HG03469 (cell line): Measurements from ENCODE around the gene KCMF1.

Experiments
- ATAC-seq: cut with Tn5 transposase; IDR thresholded peaks from one replicate; pipeline ENCODE4 v1.9.1; 2021; ENCODE audit warnings: mild to moderate bottlenecking, moderate library complexity, moderate number of reproducible peaks; ENCODE audit not compliant: unreplicated experiment

The KCMF1 gene

DNA sequence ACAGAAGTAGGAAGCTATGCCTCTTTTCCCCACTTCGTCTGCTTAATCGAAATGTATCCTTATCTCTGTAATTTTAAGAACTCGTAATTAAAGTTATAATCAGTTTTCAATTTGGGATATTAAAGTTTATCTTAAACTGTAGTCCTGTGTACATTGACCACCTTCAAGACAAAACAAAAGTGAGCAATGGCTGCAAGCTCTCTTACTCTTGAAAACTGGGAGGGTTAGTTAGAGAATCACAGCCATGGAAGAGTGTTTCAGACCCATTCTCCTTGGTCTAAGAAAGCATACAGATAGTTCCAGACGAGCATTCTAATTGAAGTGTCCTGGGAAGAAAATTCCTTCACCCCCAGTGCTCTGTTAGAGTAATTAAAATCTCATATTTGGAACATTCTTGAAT is 2.0 kb downstream of the KCMF1 start:
- no peak for ATAC-seq

DNA sequence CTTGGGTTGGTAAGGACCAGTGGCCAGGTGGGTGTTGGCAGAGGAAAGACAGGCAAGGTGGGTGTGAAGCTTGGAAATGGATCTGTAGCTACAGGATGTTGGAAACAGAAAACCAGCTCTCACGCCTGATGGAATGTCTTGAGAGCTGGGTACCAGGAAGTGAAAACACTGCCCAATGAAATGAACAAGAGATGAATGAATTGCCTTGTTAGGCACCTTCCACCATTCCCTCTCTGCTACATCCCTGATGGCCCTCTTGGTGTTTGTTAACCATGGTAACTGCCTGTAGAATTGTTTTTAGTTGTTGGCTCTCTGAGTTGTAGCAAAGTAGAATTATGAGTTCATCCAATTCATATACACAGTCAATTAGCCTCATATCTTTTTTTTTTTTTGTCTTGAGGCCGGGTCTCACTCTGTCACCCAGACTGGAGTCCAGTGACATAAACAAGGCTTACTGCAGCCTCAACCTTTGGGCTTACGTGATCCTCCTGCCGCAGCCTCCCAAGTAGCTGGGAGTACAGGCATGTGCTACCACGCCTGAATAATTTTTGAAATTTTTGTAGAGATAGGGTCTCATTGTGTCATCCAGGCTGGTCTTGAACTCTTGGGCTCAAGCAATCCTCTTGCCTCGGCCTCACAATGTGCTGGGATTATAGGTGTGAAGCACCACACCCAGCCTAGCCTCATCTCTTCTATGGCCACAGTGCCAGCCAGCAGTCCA is 9.5 kb downstream of the KCMF1 start:
- ATAC-seq, result no peak

DNA sequence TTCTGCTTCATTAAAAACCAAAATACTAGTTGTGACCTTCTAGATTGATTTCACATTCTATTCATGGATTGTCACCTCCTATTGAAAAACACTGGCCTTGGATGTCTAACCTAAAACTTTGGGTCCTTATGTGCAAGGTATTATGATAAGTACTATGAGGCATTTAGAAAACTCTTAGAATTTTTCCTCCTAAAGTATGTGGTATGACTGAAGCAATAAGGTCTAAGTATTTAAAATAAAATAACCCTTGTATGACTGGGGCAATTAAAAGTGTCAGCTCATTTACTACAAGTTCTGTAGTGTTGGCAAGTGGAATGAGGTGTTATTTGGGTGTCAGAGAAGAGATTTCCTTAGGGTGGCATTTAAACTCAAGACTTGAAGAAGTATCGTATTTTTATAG is 15.1 kb downstream of the KCMF1 start:
- no peak for ATAC-seq

DNA sequence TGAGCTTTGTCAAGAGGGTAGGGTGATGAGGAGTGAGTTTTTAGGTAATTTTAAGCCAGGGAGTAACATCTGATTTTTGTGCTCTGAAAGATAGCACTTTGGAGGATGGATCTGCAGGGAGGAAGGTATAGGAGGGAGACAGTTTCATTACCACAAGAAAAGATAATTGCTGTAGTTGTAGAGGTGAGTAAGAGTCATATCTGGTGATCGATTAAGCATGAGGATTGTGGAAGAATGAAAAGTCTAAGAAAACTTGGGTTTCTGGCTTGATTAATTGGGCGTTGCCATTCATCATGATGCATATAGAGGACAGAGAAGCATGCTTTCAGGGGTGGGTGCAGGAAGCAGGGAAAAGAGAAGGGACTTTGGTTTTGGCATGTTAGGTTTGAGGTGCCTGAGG is 18.5 kb downstream of the KCMF1 start:
- no peak for ATAC-seq

DNA sequence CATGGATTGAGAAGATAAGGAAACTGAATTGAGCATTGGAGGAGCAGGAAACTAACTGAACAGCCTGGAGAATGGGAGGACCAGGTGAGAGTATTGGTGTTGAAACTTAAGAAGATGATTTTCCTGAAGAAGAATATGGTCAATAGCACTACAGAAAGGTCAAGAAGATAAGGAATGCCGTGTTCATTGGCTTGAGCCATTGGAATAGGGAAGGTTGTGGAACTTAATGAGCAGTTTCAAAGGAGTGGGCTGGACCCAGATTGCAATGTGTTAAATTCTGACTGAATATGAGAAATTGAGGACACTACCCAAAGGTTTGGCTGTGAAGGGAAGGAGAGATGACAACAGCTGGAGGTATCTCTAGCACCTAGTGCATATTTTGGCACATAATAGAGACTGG is 19.0 kb downstream of the KCMF1 start:
- ATAC-seq, result no peak

DNA sequence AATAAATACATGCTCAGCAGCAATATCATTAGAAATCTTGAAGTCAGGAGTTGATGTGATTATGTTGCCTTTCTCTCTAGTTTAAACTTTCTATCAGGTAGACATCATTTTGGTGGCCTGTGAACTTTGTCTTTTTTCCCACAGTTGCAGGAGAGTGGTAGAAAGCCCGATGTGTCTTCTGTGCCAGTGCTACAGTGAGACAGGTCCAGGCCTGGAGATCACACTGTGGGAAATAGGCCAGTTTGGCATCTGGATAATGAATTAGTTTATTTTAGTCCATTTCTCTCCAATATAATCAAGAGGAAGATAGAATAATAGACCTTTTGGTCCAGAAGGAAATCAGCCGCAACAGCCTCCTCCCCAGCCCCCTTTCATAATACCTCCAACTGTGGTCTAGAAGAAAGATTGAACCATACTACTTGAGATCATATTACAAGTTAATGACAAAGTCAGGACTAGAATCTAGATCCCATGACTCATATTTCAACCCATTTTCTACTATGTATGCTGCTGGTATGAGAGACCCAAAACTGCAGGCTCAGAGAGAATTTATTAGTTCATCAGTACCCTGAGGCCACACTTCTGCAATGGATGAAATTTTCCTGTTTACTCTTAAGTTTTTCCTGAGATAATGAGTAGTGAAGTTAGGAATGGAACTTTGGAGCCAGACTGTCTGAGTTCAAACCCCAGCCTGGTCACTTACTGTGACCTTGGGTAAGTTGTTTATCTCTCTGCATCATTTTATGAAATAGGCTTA is 20.6 kb downstream of the KCMF1 start:
- ATAC-seq, result no peak

DNA sequence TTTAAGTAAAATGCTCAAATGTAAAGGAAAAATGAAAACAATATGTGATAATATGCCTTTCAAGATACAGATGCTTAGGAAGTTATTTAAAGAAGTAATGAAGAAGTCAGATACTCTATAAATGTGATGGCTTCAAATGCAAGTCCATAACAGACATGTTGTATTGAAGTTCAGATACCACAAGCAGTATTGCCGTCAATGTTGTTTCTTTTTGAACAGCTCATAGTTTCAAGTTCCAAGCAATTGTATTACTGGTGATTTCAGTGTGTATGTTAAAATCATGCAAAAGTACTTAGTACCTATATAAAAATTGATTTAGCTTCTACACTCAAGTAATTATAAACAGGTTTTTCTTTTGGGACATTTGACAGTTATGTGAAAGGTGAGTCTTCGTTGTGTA is 24.9 kb downstream of the KCMF1 start:
- ATAC-seq, result no peak

DNA sequence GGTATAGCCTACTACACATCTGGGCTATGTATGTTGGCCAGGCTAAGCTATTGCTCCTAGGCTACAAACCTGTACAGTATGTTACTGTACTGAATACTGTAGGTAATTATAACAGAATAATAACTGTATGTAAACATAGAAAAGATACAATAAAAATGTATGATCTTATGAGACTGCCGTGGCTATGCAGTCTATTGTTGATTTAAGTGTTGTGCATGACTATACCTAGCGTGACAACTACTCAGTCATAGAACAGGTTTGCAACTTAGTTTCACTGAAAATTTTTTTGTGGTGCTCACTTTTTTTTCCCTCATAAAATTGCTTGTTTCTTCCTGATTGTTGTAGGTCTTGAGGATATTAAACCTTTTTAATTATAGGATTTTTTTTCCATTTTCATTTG is 25.9 kb downstream of the KCMF1 start:
- ATAC-seq, result no peak

DNA sequence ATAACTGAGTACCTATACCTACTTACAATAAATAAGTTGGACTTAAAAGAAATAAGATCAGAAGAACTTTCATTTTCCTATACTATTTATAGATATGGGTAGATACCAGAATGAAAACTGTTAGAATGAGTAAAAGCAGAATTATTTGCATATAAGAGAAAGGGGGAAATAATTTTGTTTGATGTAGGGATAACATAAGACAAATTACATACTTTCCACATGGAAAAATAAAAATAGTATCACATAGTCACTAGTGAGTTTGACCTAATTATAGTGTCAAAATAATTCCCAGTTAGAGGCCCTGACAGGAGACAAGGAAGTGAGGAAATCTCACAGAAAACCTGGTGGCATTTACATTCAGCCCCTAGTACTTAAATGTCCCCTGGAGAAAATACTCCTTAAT is 28.6 kb downstream of the KCMF1 start:
- ATAC-seq, result no peak

DNA sequence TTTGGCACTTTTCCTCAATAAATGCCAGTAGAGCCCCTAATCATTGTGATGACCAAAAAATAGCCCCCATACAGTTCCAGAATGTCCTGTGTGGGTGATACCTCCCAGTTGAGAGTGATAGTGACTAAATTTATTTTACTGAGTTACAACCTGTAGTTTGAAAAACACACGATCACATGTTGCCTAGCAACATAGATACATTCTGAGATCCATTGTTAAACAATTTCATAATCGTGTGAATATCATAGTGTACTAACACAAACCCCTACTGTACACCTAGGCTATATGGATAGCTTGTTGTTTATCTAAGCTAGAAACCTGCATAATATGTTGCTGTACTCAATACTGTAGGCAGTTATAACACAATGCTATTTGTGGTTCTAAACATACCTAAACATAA is 30.6 kb downstream of the KCMF1 start:
- ATAC-seq, result no peak

DNA sequence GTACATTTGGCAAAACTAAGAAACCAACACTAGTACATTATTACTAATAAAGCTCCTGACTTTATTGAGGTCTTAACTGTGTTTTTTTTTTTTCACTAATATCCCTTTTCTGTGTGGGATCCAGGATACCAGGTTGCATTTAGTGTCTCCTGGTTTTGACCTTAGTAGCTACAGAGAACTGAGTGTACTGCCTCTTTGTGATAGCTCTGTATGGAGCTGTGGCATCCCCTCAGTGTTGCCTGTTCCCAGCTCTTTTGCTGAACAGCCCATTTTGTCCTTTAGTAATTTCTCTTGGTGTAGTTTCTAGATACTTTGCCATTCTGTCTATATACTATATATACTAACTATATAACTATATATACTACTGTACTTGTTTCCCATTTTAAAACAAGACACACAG is 31.6 kb downstream of the KCMF1 start:
- no peak for ATAC-seq

DNA sequence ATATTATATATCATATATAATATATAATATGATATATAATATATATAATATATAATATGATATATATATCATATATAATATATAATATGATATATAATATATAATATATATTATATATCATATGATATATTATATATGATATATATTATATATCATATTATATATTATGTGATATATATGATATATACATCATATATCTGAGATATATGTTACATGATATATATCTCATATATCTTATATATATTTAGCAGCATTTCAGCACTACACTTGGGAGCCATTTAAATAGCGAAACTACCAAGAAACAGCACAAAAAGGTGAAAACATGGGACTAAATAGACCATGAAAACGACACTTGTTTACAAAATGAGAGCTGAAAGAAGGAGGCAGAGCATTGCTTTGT is 37.3 kb downstream of the KCMF1 start:
- no peak for ATAC-seq

DNA sequence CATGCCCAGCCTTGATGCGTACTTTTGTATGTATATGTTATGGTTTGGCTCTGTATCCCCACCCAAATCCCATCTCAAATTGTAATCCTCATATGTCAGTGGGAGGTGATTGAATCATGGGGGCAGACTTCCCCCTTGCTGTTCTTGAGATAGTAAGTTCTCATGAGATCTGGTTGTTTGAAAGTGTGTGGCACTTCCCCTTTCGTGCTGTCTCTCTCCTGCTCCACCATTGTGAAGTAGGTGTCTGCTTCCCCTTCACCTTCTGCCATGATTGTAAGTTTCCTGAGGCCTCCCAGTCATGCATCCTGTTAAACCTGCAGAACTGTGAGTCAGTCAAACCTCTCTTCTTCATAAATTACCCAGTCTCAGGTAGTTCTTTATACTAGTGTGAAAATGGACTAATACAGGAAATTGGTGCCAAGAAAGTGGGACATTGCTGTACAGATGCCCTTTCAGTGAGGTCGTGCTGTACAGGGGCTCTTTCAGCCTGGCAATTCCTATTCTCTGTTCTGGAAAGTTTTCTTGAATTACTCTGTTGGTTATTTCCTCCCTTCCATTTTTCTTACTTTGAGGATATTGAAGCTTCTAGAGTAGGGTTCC is 38.2 kb downstream of the KCMF1 start:
- no peak for ATAC-seq

DNA sequence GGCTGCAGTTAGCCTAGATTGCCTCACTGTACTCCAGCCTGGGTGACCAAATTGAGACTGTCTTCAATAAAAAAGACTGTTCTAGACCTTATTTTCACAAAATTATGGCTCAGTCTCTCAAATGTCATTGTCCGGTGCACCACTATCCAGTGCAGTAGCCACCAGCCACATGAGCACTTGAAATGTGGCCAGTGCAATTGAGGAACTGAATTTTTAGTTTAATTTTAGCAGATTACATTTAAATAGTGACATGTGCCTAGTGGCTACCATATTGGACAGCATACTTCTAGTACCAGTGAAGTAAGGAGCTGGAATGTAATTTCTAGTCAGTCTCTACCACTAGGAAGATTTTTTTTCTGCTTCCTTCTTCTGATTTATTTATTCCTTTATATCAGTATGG is 39.4 kb downstream of the KCMF1 start:
- no peak for ATAC-seq

DNA sequence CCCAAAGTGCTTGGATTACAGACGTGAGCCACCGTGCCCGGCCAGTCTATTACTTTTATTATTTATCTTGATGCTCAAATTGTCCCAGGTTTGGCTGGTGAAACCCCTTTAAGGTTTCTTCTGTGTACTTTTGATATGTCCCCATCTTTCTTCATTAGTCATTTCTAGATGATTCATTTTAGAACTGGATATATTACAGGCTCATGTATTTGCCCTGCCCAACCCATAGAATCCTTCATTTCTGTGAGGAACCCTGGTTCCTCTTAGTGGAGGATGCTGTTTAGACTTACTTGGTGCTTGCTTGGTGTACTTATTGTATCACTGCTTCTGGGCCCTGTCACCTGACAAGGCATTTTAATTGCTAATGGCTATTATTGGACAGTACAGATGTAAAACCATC is 40.1 kb downstream of the KCMF1 start:
- no peak for ATAC-seq

DNA sequence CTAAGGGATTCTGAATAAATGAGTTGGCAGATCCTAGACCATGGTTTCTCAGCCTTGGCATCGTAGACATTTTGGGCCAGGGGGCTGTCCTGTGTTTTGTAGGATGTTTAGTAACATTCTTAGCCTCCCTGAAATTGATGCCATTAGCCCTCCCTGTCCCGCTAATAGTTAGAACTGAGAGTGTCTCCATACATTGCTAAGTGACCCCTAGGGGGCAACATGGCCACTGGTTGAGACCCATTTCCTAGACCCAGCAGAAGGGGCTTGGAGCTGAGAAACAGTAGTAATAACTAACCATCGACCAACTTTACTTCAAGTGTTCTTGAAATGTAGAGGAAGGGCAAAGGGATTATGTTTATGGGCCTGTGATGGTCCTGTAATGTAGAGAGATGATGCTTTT is 40.8 kb downstream of the KCMF1 start:
- no peak for ATAC-seq

DNA sequence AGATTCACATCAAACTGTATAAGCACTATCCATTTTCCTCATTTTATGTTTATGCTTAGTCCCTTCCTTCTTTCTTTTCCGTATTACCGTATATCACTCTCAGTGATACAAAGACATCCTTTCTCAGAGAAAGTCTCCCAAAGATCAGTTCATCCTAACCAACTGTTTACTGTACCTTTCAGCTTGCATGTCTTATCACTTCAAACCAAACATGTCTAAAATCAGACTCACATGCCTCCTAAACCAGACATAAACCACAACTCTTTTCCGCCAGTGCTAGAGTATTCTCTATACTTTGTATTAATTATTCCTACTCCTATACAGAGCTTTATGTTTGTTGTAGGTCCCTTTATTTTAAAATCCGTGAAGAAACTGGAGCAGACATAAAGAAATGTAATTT is 41.5 kb downstream of the KCMF1 start:
- no peak for ATAC-seq

DNA sequence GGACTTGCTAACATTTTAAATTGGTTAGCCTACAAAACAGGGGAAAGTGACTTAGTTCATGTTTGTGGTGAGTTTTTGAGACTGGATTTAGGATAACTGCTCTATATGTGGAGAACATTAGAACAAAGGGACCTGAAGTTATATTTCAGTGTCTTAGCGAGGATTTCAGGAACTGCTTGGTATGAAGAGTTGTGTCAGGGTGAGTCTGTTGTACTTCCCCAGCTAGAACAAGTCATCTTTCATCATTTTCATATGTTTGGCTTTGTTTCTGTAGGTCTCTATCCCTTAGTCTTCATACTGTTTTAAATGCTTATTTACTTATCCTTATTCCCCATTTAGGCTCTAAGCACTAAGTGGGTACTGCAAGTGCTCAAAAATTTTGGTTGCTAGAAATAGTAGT is 41.9 kb downstream of the KCMF1 start:
- no peak for ATAC-seq

DNA sequence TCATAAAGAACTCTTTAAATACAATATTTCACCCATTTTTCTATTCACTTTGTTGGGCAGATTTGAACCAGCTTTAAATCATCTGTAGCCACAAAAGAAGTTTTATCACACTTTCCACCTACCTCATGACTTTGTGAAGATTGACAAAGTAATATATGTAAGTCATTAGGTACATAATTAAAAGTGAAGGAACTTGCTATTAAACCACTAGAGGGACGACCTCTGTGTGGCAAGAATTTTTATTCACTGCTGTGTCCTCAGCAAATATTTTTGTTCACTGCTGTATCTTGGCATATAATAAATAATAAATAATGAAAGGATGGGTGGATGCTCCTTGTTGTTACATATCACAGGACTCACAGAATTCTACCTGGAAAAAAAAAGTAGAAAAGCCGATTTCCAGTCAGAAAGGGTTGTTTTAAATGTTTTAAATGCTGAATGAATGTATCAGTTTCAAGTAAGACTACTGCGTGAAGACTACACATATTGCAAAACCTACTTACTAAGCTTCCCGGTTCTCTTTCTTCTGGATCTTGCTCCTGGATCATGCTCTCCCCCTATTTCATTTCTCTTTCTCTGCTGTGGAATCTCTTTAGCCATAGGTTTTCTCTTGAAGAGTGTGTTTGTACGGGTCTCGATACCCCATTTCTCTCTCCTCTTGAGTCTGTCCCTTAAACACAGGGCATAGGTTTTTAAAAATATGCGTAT is 44.8 kb downstream of the KCMF1 start:
- ATAC-seq, result no peak

DNA sequence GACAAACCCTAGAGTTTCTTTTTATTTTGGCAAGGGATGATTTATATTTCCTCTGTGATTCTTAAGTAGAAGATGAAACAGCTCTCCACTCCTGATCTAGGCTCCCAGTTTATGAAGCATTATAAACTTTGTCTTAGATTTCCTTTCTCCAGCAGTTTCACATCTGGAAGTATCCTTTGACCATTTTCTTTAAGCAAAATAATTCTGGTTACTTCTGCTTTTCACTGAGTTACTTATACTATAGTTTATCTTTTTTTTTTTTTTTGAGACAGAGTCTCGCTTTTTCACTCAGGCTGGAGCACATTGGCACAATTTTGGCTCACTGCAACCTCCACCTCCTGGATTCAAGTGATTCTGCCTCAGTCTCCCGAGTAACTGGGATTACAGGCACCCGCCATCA is 45.5 kb downstream of the KCMF1 start:
- ATAC-seq, result no peak

DNA sequence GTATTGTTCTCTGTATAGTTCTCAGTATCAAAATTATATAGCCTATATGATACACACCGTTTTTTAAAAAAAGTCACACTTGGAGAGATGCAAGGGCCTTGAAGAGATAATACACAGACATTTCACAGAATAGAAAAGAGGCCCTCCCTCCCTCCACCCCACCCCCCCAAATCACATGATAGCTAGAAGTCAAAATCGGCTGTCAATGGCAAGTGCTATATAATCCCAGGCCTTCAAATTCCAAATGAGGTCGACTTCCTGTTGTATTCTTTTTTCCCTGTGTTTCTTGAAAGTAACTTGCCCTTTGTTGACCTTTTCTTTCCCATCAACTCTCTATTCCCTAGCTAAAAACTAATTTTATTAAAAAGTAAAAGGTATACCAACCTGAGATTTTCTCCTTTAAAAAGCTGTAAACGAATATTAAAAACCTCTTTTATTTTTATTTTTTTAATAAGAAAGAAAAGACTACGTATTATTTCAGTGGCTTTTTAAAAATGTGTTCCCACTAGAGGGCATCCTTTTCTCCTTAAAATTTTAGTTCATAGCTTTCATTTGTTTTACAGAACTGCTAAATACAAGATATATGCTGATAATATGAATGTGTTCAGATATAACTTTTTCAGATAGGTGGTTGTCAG is 46.6 kb downstream of the KCMF1 start:
- no peak for ATAC-seq
